ENCODE measurements around the gene FAM163A.
"Not testable (repeated sequence)": the region's sequence is repeated elsewhere in the genome, so short reads cannot be mapped to it uniquely, and the experiment has no call there.

The FAM163A gene

DNA sequence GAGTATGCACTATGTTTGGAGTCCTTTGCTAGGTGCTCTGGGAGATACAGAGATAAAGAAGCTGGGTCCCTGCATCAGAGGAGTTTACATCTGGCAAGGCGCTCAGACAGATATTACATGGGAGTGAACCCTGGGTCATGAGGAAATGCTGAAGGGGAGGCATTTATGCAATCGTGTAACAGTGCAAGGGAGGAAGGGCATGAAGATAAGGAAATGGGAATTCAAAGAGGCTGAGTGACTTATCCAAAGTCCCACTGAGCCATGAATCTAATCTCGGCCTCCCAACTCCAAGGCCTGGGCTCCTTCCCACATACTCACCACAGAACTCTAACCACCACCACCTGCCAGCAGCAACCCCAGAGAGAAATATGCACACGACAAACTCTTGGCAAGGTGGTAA is 51.6 kb downstream of the FAM163A start:
- no peak for DNase-seq

DNA sequence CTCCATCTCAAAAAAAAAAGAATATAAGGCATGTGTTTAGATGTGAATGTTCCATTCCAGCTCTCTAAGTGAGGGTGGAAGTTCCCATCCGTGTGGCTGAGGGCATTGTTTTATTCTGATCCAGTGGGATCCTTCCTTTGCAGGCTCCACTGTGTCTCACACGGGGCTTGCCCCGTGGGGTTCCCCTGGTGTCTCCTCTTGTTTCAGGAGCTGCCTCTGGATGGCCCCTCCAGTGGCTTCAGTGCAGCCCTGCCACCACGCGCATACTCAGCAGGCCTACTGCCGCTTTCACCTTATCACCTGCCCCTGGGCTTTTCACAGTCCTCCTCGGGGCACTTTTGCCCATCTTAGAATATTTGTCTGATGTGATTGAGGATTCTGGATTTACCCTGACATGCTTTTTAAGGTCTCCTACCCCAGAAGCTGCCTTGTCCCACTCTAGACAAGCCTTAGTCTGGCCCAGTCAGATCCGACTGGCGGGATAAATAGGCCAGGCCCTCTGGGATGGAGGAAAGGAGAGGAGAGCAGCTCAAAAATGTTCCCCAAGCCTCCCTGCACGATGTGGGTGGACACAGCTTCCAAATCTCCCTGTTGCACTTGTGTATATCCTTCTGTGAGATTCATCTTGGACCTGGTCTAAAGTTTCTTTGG is 55.2 kb downstream of the FAM163A start:
- no peak for DNase-seq

DNA sequence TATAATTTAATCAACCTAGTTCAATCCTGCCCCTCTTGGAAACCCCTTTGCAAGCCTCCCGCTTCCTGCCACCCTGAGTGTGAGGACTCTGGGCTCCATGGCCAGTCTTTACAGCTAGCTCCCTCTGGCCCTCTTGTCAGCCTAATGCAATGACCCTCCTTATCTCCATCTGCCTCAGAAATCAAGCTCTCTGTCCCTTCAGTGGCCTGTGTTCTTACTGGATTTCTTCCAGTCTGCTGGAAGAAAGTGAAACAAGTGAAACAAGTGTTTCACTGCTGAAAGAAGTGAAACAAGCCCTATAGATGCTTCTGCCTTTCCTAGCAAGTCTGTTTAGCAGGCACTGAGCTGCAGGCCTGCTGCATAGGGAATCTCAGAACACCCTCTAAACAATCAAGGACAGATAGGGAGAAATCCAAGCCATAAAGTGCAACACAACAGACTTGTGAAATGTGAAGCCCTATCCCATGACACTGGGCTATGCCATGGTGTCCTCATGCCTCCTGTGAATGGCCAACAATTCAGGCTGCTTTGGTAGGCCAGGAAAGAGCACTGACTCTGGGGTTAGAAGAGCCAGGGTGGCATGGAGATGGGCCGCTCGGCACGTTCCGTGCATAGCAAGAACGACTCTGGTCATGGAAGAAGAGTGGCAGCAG is 55.9 kb downstream of the FAM163A start:
- DNase-seq = no peak

DNA sequence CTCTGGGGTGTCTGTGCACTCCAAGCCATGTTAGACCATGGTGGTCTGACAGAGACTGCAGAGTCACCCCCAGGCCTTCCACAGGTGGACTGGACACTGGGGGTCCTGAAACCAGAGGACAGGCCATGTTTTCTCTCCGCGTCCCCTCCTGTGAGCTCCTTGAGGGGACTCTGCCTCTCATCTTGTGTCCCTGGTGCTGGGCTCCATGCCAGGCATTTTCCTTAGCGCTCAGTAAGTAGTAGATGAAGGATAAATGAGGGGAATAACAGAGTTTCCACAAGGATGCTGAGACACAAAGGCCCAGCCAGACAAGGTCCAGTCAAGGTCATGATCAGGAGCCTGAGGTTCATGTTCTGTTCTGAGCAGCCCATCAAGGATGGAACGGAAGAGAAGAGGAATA is 57.4 kb downstream of the FAM163A start:
- no peak for DNase-seq

DNA sequence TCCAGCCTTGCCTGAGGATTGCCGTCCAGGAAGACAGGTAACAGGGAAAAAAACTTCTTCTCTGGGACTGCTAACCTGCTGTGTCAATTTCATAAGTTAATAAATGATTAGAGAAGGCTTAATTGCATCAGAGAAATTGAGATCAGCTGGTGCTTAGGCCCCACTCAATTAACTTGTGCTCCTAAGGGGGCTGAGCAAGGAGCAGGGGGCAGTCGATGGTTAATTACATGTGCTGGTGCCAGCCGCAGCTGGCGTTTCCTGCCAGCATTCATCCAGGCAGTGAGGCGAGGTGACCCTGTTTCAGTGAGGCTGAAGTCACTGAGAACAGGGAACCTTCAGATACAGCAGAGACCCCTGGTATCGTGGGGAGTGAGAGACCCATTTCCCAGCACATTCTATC is 60.0 kb downstream of the FAM163A start:
- no peak for DNase-seq

DNA sequence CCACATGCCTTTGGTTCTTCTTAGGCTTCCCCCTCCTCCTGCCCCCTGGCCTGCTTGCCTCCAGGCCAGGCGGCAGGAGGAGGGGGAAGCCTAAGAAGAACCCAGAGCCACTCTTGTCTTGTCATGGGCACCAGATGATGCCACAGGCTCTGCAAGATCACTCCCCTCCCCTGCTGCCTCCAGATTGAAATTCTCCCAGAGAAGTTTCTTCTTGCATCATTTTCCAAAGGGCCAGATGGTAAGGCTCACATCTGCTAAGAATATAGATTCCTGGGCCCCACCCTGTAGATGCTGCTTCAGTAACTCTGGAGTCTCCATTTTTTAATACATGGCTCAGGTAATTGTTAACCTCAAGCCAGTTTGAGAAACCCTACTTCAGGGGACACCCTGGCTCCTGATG is 60.8 kb downstream of the FAM163A start:
- no peak for DNase-seq

DNA sequence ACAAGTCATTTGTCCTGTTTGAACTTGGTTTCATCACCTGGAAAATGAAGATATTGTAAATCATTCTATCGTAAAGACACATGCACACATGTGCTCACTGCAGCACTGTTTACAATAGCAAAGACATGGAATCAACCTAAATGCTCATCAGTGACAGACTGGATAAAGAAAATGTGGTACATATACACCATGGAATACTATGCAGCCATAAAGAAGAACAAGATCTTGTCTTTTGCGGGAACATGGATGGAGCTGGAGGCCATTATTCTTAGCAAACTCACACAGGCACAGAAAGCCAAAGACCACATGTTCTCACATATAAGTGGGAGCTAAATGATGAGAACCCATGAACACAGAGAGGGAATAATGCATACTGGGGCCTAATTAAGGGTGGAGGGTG is 61.3 kb downstream of the FAM163A start:
- DNase-seq = not testable (repeated sequence)

DNA sequence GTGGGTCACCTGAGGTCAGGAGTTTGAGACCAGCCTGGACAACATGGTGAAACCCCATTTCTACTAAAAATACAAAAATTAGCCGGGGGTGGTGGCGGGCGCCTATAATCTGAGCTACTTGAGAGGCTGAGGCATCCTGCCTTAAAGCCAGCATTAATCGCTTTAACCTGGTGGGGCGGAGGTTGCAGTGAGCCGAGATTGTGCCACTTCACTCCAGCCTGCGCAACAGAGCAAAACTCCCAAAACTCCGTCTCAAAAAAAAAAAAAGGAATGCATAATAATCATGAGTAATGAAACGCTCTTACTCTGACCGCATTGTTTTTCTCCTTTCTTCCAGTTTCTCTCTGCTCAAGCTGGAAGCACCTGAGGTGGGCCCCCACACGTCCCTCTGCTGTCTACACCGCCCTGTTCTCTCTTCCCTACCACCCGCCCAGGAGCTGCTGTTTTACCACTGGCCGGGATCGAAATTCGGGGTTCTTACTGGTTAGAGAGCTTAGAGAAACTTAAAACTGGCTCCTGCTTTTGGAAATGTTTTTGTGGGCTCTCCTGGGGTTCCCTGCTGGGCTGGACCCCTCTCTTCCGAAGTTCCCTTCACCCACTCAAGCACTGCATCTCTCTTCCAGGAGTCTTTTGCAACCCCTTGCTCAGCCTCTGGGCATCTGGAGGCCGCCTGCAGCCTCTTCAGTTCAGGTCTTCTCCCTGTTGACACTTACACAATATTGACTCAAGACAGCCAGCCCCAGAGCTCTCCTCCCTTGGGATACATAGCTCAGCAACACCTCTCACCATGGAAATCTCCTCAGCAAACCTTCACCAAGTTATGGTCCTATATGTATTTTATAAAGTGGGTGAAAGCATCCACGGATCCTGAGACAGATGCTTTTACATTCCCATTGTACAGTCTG is 62.5 kb downstream of the FAM163A start:
- DNase-seq = no peak

DNA sequence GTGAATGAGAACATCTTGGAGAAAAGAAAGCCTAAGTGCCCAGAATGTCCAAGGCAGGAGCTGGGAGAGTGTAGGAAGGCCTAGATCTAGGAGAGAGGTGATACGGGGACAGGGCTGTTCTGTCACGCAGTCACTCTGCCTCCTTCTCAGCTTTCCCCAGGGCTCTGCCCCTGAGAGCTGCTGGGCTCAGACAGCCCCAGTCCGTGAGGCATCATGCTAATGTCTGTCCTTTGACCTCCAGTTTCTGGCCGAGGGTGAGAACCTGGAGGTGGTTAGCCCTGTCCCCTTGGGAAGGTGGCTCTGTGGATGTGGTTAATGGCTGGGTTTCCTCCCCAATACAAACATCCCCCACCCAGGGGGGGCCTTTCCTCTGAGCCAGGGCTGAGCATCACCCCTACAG is 63.2 kb downstream of the FAM163A start:
- no peak for DNase-seq

DNA sequence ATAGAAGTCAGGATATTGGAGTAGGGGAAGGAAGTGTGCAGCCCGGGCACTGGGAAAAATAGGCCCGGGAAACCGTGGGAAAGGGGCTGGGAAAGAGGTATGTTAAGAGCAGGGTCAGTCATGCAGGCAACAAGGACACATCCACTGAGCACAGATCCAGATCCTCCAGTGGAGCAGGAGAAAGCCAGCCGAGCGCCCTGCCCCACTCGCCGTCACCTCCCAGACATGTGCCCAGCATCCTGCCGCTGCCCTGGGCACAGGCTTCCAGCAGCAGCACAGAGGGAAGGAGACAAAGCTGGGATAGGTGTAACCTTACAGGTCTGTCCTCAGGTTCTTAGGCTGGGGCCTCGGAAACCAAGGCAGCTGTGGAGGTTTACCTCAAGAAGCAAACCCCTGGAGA is 64.2 kb downstream of the FAM163A start:
- no peak for DNase-seq

DNA sequence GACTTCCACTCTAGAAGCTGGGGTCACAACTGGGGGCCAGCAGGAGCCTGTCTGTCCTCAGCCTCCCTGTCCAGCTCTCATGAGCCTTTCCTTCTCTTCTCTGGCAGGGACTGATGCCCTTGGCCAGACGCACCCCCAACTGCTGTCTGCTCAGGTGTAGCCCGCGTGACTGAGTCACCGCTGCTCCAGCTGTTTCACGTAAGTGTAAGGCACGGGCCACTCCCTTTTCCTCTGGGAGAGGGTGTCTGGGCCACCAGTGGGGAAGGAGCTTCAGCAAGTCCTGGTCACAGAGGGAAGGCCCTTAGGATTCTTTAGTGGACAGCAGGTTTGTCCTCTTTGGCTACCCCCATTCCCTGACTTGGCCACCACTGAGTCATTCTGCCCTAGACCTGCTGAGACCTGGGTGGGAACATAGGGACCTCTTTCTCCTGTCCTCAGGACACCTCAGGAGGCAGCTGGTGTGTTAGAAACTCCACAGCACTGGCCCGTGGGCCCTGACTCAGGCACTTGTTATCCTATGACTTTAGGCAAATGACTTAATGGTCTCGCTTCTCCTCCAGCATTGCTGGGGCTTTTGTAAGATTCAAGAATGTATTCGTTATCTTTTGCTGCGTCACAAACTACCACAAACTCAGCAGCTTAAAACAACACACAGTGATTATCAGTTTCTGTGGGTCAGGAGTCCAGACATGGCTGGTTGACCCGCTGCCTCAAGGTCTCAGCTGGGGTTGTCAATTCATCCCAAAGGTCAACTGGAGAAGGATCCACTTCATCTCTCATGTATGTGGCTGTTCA is 64.8 kb downstream of the FAM163A start:
- no peak for DNase-seq

DNA sequence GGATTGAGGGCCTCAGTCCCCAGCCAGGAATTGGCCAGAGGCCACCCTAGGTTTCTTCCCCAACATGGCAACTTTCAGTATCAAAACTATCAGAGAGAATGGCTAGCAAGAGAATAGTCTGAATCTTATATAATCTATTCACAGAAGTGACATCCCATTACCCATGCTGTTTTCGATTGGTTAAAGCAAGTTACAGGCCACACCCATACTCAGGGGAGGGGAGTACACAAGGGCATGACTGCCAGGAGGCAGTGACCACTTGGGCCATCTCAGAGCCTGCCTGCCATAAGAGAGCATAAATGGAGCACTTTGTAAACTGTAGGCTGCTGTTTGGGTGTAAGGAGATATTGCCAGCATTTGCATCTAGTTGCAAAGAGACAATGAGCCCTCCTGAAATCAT is 65.4 kb downstream of the FAM163A start:
- no peak for DNase-seq

DNA sequence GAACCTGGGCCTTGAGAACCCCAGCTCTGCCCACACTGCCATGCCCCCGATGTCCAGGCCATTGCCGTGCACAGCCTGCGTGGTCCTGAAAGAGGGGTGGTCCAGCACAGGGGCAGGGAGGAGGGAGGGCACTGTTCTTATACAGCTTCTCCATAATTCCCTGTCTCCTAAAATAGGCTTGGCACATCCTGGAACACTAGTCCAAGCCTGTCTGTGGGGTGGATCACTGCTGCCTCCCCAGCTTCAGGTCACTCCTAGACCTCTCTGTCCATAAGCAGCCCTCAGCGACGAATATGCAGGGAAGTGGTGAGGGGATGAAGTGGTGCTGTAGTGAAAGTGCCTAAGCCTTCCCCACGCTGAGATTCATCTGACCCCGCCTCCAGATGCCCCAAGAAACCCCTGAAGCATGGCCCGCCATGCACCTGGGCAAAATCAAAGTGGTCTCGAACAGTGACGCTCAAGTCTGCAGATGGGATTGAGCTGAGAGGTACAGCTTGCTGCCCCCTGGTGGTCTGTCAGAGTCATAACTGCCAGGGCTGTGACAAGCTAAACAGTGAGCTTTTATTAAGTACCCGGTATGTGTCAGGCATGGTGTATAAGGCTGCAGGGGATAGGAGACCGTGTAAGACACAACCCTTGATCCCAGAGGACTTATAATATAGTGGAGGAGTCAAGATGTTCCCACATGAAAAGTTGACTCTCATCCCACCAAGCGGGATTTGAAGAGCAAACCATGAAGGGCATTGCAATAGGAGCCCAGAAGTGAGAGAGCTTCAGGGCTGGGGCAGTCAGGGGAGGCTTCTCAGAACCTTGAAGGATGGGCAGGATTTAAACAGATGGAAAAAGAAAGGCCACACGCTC is 66.6 kb downstream of the FAM163A start:
- DNase-seq = peak; percentile 41

DNA sequence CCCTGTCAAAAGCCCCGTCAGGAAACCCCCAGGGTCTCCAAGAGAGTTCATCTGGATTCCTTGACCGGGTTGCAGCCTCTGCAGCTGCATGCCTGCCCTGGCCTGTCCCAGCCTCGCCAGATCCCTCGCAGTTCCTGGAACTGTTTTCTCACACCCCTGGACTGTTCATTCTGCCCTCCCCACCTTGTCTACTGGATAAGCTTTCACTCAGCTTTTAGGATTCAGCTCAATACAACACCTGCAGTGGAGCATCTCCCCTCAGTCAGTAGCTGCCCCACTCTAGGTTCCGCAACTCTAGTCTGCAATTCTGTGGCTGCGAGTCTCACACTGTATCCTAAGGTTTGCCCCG is 67.2 kb downstream of the FAM163A start:
- DNase-seq = no peak

DNA sequence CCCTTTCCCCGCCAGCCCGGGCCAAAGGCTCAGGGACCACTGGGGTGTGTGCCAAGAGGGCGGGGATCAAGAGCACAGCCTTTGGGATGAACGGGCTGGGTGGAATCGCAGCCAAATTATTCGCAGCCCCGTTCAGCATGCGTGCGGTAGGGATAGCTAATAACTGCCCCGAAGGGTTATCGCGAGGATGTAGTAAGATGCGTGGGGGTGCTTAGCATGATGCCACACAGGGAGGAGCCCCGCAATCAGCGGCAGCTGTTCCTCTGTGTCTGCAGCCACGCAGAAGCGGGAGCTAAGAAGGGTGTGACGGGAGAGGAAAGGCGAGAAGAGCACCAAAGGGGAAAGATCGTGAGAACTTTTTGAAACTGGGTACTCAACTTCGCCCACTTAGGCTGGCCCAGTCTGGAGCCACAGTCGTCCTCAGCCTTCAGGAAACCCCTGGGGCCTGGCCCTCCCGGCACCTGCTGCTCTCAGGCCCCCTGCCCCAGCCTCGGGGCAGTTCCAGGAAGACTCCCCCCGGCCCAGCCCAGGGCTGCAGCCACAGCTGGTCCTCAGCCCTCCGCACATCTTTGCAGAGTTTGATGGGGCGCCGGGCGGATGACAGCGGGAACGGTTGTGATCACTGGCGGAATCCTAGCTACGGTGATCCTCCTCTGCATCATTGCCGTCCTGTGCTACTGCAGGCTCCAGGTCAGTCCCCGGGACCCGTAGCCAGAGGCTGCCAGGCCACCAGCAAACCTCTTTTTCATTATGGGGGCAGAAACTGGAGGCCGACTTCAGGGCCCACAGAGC is 69.6 kb downstream of the FAM163A start:
- DNase-seq = no peak

DNA sequence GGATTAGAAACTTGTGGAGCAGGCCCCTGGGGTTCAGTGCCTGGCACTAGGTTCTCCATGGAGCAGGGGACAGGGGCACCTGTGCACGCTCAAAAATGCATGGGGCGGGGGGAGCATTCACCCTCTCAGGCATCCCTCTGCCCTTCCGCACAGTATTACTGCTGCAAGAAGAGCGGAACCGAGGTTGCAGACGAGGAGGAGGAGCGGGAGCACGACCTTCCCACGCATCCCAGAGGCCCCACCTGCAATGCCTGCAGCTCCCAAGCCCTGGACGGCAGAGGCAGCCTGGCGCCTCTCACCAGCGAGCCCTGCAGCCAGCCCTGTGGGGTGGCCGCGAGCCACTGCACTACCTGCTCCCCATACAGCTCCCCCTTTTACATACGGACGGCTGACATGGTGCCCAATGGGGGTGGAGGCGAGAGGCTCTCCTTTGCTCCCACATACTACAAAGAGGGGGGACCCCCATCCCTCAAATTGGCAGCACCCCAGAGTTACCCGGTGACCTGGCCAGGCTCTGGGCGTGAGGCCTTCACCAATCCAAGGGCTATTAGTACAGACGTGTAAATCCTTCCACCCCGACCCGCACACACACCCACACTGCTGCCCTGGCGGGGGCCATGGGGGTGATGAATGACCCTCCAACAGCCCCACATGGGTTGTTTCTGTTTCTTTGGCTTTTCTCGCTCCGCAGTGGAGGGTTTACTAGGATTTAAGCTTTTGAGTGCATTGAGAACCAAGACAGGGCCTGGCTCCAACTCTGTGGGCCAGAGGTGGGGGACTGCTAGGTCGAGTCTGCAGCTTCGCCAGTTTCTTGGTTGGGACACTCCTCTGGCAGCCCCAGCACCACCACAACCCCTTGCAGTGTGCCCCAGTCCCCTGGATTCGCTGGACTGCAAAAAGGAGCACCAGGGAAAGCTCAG is 70.8 kb downstream of the FAM163A start:
- DNase-seq = no peak

DNA sequence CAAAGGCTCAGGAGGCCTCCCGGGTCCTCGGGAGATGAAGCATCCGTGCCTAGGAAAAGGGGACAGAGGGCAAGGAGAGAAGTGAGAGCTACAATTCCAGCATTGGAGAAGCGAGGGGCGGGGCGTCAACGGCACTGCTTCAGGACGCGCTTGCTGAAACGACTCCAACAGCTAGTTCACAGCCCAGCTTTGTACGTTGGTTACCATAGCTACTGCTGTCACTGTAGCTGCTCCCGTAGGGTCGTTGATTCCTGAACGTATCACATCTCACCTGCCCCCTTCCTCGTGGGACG is 71.4 kb downstream of the FAM163A start:
- DNase-seq = no peak

DNA sequence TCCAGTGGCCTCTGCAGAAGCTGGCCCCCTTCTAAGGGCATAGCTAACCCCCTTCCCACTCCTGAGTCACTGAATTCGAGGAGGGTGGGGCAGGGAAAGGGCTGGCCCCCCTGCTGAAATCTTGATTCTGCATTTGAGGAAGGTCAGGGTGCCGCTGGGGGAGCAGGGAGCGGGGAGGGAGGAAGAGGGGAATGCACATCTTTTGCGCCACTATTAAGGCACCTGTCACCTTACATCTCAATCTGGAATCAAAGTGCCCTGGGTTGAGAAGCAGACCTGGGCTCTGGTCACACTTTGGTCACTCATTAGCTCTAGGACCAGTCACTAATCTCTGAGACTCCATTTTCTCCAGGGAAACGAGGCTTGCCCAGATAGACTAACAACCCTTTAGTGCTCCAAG is 72.5 kb downstream of the FAM163A start:
- no peak for DNase-seq

DNA sequence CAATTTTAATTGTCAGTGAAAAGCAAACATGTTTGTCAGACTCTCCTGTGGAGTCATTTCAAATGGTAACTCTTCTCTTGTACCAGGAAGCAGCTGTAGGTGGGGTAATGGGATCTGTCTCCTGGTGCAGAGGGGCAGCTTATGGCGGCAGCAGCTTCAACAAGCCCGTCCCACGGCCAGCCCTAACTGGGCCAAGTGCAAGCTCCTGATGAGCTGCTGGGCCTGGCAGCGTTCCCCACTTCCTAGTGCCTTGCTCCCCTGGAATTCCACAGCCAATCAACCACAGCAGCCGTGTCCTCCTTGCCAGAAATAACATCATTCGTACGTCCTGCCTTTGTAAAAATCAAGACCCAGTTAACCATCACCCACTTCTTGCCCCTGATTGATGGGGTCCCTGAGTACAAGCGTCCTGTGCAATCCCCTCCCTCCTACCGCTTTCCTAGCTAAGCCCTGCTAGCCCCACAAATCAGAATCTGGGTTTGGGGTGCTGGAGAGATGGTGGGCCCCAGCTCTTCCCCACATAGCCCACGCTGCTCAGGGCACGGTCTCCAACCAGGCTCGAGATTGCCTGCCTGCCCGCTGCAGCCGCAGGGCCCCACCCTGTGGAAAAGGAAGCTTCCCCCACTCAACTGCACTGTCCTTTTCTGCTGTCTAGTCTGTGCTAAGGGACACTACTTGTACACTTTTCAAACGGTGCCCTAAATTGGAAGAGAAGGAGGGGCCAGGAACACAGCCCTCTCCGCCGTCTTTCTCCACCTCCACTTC is 73.3 kb downstream of the FAM163A start:
- DNase-seq = no peak

DNA sequence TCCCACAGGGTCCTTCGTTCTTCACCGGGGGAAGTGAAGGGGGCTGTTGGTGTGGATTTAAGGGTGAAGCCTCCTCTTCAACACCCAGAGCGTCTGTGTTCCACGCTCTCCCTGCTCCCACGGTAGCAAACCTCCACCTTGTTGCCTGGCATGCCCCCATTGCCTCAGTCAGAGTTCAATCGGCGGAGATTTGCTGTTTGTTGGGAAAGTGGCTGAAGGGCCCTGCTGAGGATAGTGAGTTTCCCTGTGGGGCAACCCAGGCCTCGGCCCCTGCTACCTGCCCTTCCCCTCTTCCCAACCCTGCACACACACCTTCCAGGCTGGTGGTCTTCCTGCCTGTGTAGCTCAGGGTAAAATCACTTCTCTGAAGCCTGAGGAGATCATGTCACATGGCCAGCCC is 74.0 kb downstream of the FAM163A start:
- DNase-seq = no peak

All from stimulated activated naive CD4-positive, alpha-beta T cell treated with Interleukin-2 at 50 U/mL for 16 hours (primary cell).